ENCODE measurements around the gene RERE. TPM values are rescaled to one million over a fixed set of nuclear protein-coding genes. Genes with fewer than 3 reads are reported as not detected.
"Not testable (repeated sequence)": the region's sequence is repeated elsewhere in the genome, so short reads cannot be mapped to it uniquely, and the experiment has no call there.

Gene RERE
- total RNA-seq, 1 experiment from 2014 or later, result 55.2 TPM

- Histone ChIP-seq H3K79me2 (ENCODE audit: low read length) (no peaks in the 10 kb centered on the region), H3K4me2 (ENCODE audit: low read depth, low read length, poor library complexity, severe bottlenecking) (no peak overlapping the region)
Observed at GRCh38 chr1:8789314-8790214, 27.9 kb downstream of the RERE start.

DNA sequence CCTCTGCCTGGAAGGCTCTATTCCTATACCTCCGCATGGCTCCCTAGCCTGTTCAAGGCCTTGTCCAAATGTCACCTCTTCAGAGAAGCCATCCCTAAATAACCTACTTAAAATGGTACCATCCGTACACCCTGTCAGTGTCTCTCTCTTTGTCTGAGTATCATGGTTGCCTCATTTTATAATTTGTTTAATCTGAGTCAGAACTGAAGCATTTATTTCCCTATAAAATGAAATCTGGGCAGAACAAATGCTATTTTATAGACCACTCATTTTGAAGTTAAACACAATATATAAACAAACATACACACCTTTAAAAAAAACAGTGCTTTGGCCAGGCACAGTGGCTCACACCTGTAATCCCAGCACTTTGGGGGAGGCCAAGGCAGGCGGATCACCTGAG is 30.2 kb downstream of the RERE start:
- no peaks in the 10 kb centered on the region for H3K9me2 ChIP-seq (replicated peaks; ENCODE audit: insufficient read depth, low read length)

More at GRCh38 chr1:8789314-8790214, 27.9 kb downstream of the RERE start:
- Histone ChIP-seq H3K9me3 (ENCODE audit: low read length) (no peaks in the 10 kb centered on the region), H3K9me2 (replicated peaks; ENCODE audit: insufficient read depth, low read length) (no peaks in the 10 kb centered on the region), H3K4me3 (ENCODE audit: low read length) (no peak overlapping the region), H3K4me1 (ENCODE audit: low read length) (peaks cover 10% of the 10 kb centered on the region), H2AFZ (ENCODE audit: low read length) (no peak overlapping the region), H3K9ac (ENCODE audit: low read length) (no peak overlapping the region), H3K36me3 (ENCODE audit: insufficient read depth, low read length) (no peaks in the 10 kb centered on the region), H4K20me1 (ENCODE audit: insufficient read depth, low read depth, low read length) (peaks cover 23% of the 10 kb centered on the region), H3K27ac (ENCODE audit: low read length) (no peak overlapping the region), H3K27me3 (ENCODE audit: low read length) (no peaks in the 10 kb centered on the region)
- no peak for DNase-seq

DNA sequence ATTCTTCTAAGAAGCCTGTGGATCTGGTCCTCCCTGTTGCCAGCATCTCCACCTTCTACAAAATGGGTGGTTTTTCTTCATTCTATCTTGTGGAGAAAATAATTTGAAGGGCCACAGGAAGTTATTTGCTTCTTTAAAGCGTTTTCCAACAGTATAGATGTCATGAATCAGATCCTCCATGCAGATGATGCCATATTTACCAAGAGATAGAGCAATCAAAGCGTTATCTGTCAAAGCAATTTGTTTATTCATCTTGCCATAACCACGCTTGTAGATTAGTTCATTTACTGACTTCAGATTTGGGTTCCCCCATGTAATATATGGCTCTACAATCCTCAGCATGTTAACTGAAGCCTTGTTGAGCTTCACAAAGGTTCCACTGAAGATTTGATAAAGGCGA is 31.2 kb downstream of the RERE start:
- not testable (repeated sequence) for H2AFZ ChIP-seq (ENCODE audit: low read length); H3K4me3 ChIP-seq (ENCODE audit: low read length); H3K27ac ChIP-seq (ENCODE audit: low read length); H3K9me3 ChIP-seq (ENCODE audit: low read length); H3K9me2 ChIP-seq (replicated peaks; ENCODE audit: insufficient read depth, low read length); DNase-seq; H3K79me2 ChIP-seq (ENCODE audit: low read length); H3K4me2 ChIP-seq (ENCODE audit: low read depth, low read length, poor library complexity, severe bottlenecking); H3K27me3 ChIP-seq (ENCODE audit: low read length); H3K9ac ChIP-seq (ENCODE audit: low read length); H3K36me3 ChIP-seq (ENCODE audit: insufficient read depth, low read length)
- peaks cover 11% of the 10 kb centered on the region for H3K4me1 ChIP-seq (ENCODE audit: low read length)
- H4K20me1 ChIP-seq (ENCODE audit: insufficient read depth, low read depth, low read length), result peaks cover 35% of the 10 kb centered on the region

More for the DNA sequence above, 30.2 kb downstream of the RERE start:
- no peak overlapping the region for H3K9ac ChIP-seq (ENCODE audit: low read length)
- H3K27ac ChIP-seq (ENCODE audit: low read length), result no peak overlapping the region
- H3K4me3 ChIP-seq (ENCODE audit: low read length), result no peak overlapping the region
- H2AFZ ChIP-seq (ENCODE audit: low read length), result no peak overlapping the region
- no peak overlapping the region for H3K4me2 ChIP-seq (ENCODE audit: low read depth, low read length, poor library complexity, severe bottlenecking)
- H3K36me3 ChIP-seq (ENCODE audit: insufficient read depth, low read length), result no peaks in the 10 kb centered on the region
- H4K20me1 ChIP-seq (ENCODE audit: insufficient read depth, low read depth, low read length), result peaks cover 31% of the 10 kb centered on the region
- H3K9me3 ChIP-seq (ENCODE audit: low read length), result no peaks in the 10 kb centered on the region
- no peaks in the 10 kb centered on the region for H3K27me3 ChIP-seq (ENCODE audit: low read length)
- DNase-seq, result no peak
- H3K4me1 ChIP-seq (ENCODE audit: low read length), result peaks cover 11% of the 10 kb centered on the region
- no peaks in the 10 kb centered on the region for H3K79me2 ChIP-seq (ENCODE audit: low read length)

DNA sequence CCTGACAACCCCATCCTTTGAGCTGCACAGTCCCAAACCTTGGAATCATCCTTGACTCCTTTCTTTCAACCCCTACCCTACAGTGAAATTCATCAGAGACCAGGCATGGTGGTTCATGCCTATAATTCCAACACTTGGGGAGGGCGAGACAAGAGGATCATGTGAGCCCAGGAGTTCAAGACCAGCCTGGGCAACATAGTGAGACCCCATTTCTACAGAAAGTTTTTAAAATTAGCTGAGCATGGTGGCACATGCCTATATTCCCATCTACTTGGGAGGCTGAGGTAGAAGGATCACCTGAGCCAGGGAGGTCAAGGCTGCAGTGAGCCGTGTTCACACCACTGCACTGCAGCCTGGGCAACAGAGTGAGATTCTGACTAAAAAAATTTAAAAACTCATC is 34.5 kb downstream of the RERE start:
- DNase-seq, result no peak
- H3K9ac ChIP-seq (ENCODE audit: low read length), result no peak overlapping the region
- H3K27ac ChIP-seq (ENCODE audit: low read length), result no peak overlapping the region
- H3K79me2 ChIP-seq (ENCODE audit: low read length), result no peaks in the 10 kb centered on the region
- H2AFZ ChIP-seq (ENCODE audit: low read length), result no peak overlapping the region
- H3K9me3 ChIP-seq (ENCODE audit: low read length), result no peaks in the 10 kb centered on the region
- no peak overlapping the region for H3K4me3 ChIP-seq (ENCODE audit: low read length)
- H3K9me2 ChIP-seq (replicated peaks; ENCODE audit: insufficient read depth, low read length), result no peaks in the 10 kb centered on the region
- peaks cover 42% of the 10 kb centered on the region; the same call in 1 of the 2 replicates for H4K20me1 ChIP-seq (ENCODE audit: insufficient read depth, low read depth, low read length)
- H3K36me3 ChIP-seq (ENCODE audit: insufficient read depth, low read length), result no peaks in the 10 kb centered on the region
- H3K4me1 ChIP-seq (ENCODE audit: low read length), result peaks cover 13% of the 10 kb centered on the region
- no peak overlapping the region for H3K4me2 ChIP-seq (ENCODE audit: low read depth, low read length, poor library complexity, severe bottlenecking)
- no peaks in the 10 kb centered on the region for H3K27me3 ChIP-seq (ENCODE audit: low read length)

GRCh38 chr1:8782001-8782620 is 35.3 kb downstream of the RERE start:
- no peaks in the 10 kb centered on the region for H3K36me3 ChIP-seq (ENCODE audit: insufficient read depth, low read length)
- no peaks in the 10 kb centered on the region for H3K27me3 ChIP-seq (ENCODE audit: low read length)
- H4K20me1 ChIP-seq (ENCODE audit: insufficient read depth, low read depth, low read length), result peaks cover 44% of the 10 kb centered on the region; the same call in 1 of the 2 replicates
- H3K4me1 ChIP-seq (ENCODE audit: low read length), result peaks cover 13% of the 10 kb centered on the region
- H3K9ac ChIP-seq (ENCODE audit: low read length), result no peak overlapping the region
- no peaks in the 10 kb centered on the region for H3K79me2 ChIP-seq (ENCODE audit: low read length)
- no peak overlapping the region for H3K4me3 ChIP-seq (ENCODE audit: low read length)
- no peaks in the 10 kb centered on the region for H3K9me2 ChIP-seq (replicated peaks; ENCODE audit: insufficient read depth, low read length)
- H3K4me2 ChIP-seq (ENCODE audit: low read depth, low read length, poor library complexity, severe bottlenecking), result no peak overlapping the region
- no peak overlapping the region for H2AFZ ChIP-seq (ENCODE audit: low read length)
- no peaks in the 10 kb centered on the region for H3K9me3 ChIP-seq (ENCODE audit: low read length)
- DNase-seq, result no peak
- H3K27ac ChIP-seq (ENCODE audit: low read length), result no peak overlapping the region

GRCh38 chr1:8780405-8780804 is 37.0 kb downstream of the RERE start:
- Histone ChIP-seq H3K27ac (ENCODE audit: low read length) (no peak overlapping the region), H3K9me2 (replicated peaks; ENCODE audit: insufficient read depth, low read length) (no peaks in the 10 kb centered on the region), H3K4me3 (ENCODE audit: low read length) (no peak overlapping the region), H3K36me3 (ENCODE audit: insufficient read depth, low read length) (no peaks in the 10 kb centered on the region), H3K9ac (ENCODE audit: low read length) (no peak overlapping the region), H3K79me2 (ENCODE audit: low read length) (no peaks in the 10 kb centered on the region), H3K27me3 (ENCODE audit: low read length) (no peaks in the 10 kb centered on the region), H4K20me1 (ENCODE audit: insufficient read depth, low read depth, low read length) (peaks cover 38% of the 10 kb centered on the region; the same call in 1 of the 2 replicates), H2AFZ (ENCODE audit: low read length) (no peak overlapping the region), H3K4me1 (ENCODE audit: low read length) (peaks cover 12% of the 10 kb centered on the region), H3K9me3 (ENCODE audit: low read length) (no peaks in the 10 kb centered on the region), H3K4me2 (ENCODE audit: low read depth, low read length, poor library complexity, severe bottlenecking) (no peak overlapping the region)
- no peak for DNase-seq

DNA sequence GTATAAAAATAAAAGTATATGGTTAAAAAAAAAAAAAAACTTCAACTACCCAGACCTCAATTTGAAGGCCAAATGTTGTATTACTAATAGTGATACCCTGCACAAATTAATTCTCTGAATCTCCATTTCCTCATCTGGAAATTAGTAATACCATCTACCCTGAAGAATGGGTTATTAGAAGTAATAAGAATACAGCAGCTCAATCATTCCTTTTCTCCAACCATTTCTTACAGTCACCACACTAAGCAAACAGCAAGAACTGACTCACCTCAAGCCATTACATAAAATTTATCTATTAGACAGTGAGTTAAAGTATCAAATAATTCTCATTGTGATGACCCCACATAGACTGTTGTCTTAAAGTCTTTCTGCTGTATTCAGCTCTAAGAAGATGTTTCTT is 39.6 kb downstream of the RERE start:
- Histone ChIP-seq H3K79me2 (ENCODE audit: low read length) (no peaks in the 10 kb centered on the region), H3K4me3 (ENCODE audit: low read length) (no peak overlapping the region), H3K9me3 (ENCODE audit: low read length) (no peaks in the 10 kb centered on the region), H3K27me3 (ENCODE audit: low read length) (no peaks in the 10 kb centered on the region), H3K9ac (ENCODE audit: low read length) (no peak overlapping the region), H2AFZ (ENCODE audit: low read length) (no peak overlapping the region), H3K4me1 (ENCODE audit: low read length) (0 out of 2 replicates have a peak, but pooled peaks cover 2% of the 10 kb centered on the region), H3K9me2 (replicated peaks; ENCODE audit: insufficient read depth, low read length) (no peaks in the 10 kb centered on the region), H3K4me2 (ENCODE audit: low read depth, low read length, poor library complexity, severe bottlenecking) (no peak overlapping the region), H4K20me1 (ENCODE audit: insufficient read depth, low read depth, low read length) (peaks cover 21% of the 10 kb centered on the region; the same call in 1 of the 2 replicates), H3K36me3 (ENCODE audit: insufficient read depth, low read length) (no peaks in the 10 kb centered on the region), H3K27ac (ENCODE audit: low read length) (no peak overlapping the region)
- DNase-seq, result no peak

DNA sequence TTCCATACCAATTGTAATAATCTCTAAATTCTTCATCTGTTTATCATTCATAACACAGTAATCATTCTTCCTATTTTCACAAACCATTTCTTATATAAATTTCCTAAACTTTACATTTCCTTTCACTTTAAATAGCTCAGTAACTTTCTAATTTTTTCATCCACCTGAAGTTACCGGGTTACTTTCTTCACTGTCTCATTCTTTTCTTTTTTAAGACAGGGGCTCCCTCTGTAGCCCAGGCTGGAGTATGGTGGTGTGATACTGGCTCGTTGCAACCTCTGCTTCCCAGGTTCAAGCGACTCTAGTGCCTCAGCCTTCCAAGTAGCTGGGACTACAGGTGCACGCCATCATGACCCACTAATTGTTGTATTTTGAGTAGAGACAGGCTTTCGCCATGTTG is 41.3 kb downstream of the RERE start:
- DNase-seq, result no peak
- H3K9me2 ChIP-seq (replicated peaks; ENCODE audit: insufficient read depth, low read length), result no peaks in the 10 kb centered on the region
- no peaks in the 10 kb centered on the region for H3K9me3 ChIP-seq (ENCODE audit: low read length)
- no peak overlapping the region for H3K27ac ChIP-seq (ENCODE audit: low read length)
- H3K36me3 ChIP-seq (ENCODE audit: insufficient read depth, low read length), result no peaks in the 10 kb centered on the region
- H3K9ac ChIP-seq (ENCODE audit: low read length), result no peak overlapping the region
- H3K4me3 ChIP-seq (ENCODE audit: low read length), result no peak overlapping the region
- H3K4me2 ChIP-seq (ENCODE audit: low read depth, low read length, poor library complexity, severe bottlenecking), result no peak overlapping the region
- H3K4me1 ChIP-seq (ENCODE audit: low read length), result 0 out of 2 replicates have a peak, but pooled peaks cover 2% of the 10 kb centered on the region
- H4K20me1 ChIP-seq (ENCODE audit: insufficient read depth, low read depth, low read length), result peaks cover 15% of the 10 kb centered on the region; the same call in 1 of the 2 replicates
- no peak overlapping the region for H2AFZ ChIP-seq (ENCODE audit: low read length)
- no peaks in the 10 kb centered on the region for H3K79me2 ChIP-seq (ENCODE audit: low read length)
- H3K27me3 ChIP-seq (ENCODE audit: low read length), result no peaks in the 10 kb centered on the region

All from Karpas-422 (cell line).